KOPT-K1 (cell line): ENCODE measurements around the gene HLCS.

ENCODE experiments used
- H3K27ac ChIP-seq: fragments of 200-600 bp; sonication (generic); 2 replicates; pipeline ENCODE4 v1.5.1; 2016; ENCODE audit warnings: antibody characterized with exemption, mild to moderate bottlenecking, low read depth, low read length; ENCODE audit not compliant: poor library complexity, severe bottlenecking
- H3K36me3 ChIP-seq: fragments of 200-600 bp; sonication (generic); 2 replicates; pipeline ENCODE4 v1.5.1; 2017; ENCODE audit warnings: antibody characterized with exemption, mild to moderate bottlenecking, low read length, moderate library complexity; ENCODE audit not compliant: insufficient read depth
- H3K9me3 ChIP-seq: fragments of 200-600 bp; sonication (generic); 2 replicates; pipeline ENCODE4 v1.5.1; 2017; ENCODE audit warnings: antibody characterized with exemption, low read length, mild to moderate bottlenecking; ENCODE audit not compliant: insufficient read depth, poor library complexity, severe bottlenecking

Gene HLCS

DNA sequence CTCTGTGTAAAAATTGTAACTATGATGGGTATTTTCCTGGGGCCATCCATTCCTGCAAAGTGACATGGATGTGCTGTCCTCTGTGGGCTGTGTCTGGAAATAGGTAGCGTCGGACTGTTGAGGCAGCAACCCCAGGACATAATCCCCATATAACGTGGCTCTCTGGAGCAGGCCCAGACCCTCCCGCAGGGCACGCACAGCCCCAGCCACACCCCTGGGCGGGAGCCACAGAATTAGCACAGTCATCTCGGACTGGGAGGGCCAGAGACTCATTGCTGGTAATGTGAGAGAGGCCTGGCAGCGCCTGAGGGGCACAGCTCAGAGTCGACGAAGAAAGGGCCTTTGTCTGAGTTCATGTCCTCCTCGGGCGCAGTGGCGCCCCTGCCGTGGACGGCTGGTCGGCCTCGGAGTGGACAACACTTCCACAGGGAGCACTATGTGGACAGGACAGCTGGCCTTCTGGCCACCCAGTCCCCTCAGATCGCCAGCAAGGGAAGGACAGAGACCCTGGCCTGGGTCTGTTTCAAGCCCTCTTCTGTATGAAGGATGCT, 247.4 kb downstream of the HLCS start:
- Histone ChIP-seq H3K9me3 (no peaks in the 10 kb centered on the region), H3K27ac (no peak overlapping the region), H3K36me3 (no peaks in the 10 kb centered on the region)

DNA sequence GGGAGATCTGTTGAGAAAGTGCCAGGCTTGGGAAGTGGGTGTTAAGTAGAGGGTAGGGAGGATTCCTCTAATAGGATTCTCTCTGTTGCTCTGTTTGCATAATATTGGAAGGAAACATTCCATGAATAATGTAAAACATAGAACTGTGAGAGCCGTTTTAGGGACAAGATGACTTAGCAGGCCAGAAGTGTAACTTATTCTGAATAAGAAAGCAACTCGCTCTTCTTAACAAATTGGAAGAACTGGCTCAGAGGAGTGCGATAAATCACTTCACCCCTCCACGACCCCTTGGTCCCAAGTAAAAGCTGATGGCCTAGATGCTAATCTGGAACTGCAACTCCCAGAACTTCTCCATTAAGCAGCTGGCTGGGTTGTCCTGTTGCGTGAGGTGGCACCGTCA, 248.5 kb downstream of the HLCS start:
- Histone ChIP-seq H3K36me3 (no peaks in the 10 kb centered on the region), H3K27ac (no peak overlapping the region), H3K9me3 (no peaks in the 10 kb centered on the region)

DNA sequence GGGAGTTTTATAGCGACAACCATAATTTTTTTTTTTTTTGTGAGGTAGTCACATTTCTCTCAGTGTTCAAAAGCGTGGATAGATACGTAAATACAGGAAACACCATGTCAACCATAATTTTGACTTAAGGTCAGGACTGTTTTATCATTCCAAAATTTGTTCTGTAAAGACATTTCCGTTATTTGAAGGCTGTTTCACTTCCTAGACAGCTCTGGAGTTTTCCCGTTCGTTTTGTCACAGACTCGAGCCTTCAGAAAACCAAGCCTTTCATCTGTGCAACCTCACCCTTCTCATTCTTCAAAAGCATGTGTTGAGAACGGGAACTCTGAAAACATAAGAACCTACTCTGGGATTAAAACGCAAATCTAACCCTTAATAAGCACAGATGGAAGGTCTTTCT, 249.6 kb downstream of the HLCS start:
- no peaks in the 10 kb centered on the region for H3K36me3 ChIP-seq
- no peaks in the 10 kb centered on the region for H3K9me3 ChIP-seq
- no peak overlapping the region for H3K27ac ChIP-seq

DNA sequence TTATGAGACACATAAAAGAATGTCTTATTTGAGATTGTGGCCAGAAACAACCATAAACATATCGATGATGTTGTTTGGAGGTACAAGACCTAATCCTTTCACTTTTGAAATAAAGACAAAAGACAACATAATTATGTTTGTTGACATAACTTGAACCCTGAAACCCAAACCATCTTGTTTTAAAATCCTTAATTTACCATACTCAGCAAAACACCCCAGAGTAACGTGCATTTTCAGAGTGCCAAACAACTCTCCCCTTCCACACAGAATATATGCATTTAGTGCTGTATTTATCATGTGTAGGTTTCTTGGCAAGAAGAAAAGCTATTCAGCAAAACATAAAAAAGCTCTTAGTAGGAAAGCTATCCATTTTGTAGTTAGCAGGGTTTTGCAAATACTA, 250.1 kb downstream of the HLCS start:
- Histone ChIP-seq H3K27ac (no peak overlapping the region), H3K36me3 (no peaks in the 10 kb centered on the region)

DNA sequence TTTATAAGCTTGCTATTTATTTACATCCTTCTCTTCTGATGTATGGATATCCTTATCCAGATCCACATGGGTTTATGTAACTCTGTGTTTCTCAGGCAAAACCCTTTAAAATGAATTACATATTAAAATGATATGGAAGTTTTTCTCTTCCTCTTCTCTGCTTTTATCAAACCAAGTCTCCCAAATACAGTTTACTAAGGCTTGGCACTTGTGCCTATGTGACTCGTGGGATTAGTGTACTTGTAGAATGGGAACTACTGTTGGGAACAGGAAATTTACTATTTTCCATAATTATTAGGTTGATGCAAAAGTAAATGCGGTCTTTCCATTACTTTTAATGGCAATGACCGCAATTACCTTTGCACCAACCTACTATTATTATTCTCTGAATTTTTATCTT, 252.7 kb downstream of the HLCS start:
- no peaks in the 10 kb centered on the region for H3K36me3 ChIP-seq
- peaks cover 13% of the 10 kb centered on the region for H3K9me3 ChIP-seq
- H3K27ac ChIP-seq: no peak overlapping the region

More for the DNA sequence above, 250.1 kb downstream of the HLCS start:
- no peaks in the 10 kb centered on the region for H3K9me3 ChIP-seq

DNA sequence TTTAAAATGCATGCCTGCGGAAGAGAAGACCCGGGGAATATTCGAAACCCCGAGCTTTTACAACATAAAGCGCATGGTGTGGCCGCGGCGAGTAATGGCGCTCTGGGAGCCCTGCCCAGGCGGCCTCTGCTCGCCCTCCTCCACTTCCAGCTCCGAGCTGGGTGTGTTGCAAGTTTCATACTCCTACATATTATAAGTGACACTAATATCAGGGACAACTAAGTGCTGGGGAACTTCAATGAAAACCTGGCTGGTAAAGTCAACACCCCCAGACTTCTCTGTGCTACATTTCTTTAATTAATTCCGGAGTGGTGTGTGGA, 255.8 kb downstream of the HLCS start:
- peaks cover 37% of the 10 kb centered on the region for H3K9me3 ChIP-seq
- H3K36me3 ChIP-seq: no peaks in the 10 kb centered on the region
- no peak overlapping the region for H3K27ac ChIP-seq

DNA sequence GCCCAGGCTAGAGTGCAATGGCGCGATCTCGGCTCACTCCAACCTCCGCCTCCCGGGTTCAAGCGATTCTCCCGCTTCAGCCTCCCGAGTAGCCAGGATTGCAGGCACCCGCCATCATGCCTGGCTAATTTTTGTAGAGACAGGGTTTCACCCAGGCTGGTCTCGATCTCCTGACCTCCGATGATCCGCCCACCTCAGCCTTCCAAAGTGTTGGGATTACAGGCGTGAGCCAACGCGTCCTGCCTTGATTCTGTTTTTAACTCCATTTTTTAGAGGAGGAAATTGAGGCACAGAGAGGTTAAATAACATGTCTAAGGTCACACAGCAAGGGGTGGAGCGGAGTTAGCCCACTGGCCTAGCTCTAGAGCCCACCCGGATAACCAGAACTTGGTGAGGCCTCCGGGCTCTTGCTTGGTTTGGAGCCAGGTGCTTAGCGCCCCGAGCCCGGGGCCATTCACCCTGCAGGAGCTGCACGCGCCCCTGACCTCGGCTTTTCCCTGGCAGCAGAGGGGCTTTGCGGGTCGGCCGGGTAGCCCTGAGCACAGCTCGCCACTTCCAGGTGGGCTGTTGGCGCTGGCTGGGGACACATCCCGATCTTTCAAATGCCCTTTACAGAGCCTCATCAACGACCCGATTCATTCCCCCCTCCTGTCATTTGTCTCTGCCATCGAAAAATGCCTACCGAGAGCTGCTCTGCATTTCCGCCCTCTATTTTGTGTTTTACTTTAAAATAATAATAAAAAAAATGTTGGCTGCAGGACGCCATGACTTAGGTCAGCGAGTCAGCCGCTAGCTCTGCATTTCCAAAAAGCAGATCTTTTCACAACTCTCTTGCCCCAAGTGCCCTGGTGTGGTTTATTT, 256.4 kb downstream of the HLCS start:
- Histone ChIP-seq H3K27ac (no peak overlapping the region), H3K9me3 (peaks cover 43% of the 10 kb centered on the region)

DNA sequence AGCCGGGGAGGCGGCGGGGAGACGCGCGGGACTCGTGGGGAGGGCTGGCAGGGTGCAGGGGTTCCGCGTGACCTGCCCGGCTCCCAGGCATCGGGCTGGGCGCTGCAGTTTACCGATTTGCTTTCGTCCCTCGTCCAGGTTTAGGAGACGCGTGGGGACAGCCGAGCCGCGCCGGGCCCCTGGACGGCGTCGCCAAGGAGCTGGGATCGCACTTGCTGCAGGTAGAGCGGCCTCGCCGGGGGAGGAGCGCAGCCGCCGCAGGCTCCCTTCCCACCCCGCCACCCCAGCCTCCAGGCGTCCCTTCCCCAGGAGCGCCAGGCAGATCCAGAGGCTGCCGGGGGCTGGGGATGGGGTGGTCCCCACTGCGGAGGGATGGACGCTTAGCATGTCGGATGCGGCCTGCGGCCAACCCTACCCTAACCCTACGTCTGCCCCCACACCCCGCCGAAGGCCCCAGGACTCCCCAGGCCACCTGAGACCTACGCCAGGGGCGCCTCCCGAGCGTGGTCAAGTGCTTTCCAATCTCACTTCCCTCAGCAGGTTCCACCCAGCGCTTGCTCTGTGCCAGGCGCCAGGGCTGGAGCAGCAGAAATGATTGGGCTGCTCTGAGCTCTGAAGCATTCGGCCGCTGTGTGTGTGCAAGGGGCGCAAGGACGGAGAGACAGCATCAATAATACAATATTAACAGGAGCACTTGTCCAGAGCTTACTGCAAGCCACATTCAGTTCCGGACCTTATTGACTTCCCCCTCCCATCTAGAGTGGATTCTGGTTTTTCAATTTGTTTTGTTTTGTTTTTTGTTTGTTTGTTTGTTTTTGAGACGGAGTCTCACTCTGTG, 257.2 kb downstream of the HLCS start:
- no peak overlapping the region for H3K27ac ChIP-seq
- no peaks in the 10 kb centered on the region for H3K36me3 ChIP-seq
- H3K9me3 ChIP-seq: peaks cover 52% of the 10 kb centered on the region

More for the DNA sequence above, 256.4 kb downstream of the HLCS start:
- H3K36me3 ChIP-seq: no peaks in the 10 kb centered on the region

DNA sequence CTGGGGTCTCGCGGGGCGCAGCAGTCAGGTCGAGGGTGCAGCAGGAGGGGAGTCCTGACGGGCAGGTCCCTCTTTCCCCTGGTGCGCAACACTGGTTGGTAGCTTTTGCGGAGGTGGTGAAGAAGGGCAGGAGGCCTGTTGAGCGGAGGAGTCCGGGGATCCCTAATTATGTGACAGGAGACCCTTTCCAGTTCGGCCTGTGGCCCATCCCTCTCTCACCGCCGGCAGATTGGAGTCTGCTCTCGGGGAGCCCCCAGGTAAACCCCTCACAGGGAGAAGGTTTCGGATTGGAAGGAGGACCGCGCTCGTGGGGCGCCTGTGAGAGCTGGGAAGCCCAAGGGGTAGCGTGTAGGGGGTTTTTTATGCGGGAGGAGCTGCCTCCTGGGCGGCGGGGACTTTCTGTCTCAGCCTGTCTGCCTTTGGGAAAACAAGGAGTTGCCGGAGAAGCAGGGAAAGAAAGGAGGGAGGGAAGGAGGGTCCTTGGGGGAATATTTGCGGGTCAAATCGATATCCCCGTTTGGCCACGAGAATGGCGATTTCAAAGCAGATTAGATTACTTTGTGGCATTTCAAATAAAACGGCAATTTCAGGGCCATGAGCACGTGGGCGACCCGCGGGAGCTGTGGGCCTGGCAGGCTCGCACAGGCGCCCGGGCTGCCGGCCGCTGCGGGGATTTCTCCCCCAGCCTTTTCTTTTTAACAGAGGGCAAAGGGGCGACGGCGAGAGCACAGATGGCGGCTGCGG, 258.0 kb downstream of the HLCS start:
- H3K9me3 ChIP-seq: peaks cover 59% of the 10 kb centered on the region
- no peak overlapping the region for H3K27ac ChIP-seq

DNA sequence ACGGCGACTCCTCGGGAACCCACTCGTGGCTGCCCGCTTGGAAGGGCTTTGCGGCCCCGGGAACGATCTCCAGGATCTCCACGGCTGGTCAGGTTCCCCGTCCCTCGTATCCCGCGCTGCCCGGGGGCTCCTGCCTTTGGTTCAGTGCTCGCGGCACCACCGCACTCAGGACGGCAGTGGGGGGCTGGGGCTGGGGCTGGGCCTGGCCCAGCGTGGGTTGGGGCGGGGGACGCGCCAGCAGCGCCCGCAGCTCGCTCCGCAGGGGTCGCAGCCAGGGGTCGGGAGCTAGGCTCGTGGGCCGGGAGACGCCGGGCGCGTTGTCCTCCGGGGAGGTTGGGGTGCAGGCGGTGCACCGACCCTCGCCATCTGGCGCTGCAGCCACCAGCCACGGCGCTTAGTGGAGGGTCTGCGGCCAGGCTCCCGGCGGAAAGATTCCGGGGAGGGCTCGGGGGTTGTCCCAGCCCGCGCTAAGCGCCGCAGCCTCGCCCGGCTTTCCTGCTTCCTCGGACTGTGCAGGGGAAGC, 258.6 kb downstream of the HLCS start:
- Histone ChIP-seq H3K36me3 (no peaks in the 10 kb centered on the region), H3K9me3 (peaks cover 65% of the 10 kb centered on the region), H3K27ac (no peak overlapping the region)

More for the DNA sequence above, 258.0 kb downstream of the HLCS start:
- no peaks in the 10 kb centered on the region for H3K36me3 ChIP-seq

DNA sequence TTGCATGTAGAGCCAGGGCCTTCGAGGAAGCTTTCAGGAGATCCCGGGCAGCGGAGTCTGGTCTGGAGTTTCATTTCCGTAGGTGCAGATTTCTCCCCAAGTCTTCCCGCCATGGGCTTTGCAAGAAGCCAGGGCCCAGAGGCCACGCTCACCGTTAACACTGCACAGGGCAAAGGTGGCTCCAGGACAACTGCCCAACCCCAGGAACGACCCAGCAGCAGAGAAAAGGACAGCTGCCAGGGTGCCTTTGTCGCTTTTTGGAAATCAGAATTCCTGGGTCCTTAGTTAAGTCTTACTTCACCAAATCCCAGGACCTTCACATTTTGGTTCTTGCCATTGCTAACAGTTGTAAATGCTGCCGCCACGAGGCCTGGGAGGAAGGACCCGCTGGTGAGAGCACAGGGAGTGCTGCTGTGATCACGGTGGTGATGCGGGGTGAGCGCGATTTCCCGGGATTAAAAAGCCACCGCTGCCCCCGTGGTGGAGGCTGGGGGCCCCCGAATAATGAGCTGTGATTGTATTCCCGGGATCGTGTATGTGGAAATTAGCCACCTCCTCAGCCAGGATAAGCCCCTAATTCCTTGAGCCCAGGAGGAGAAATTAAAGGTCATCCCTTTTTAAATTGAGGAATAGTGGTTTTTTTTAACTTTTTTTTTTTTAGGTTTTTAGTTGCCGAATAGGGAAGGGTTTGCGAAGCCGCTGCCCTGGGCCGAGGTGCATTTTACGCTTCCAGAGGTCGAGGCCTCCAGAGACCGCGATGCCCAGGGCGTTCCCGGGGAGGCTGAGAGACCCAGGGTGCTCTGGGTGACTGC, 259.3 kb downstream of the HLCS start:
- Histone ChIP-seq H3K27ac (no peak overlapping the region), H3K9me3 (peaks cover 72% of the 10 kb centered on the region)

DNA sequence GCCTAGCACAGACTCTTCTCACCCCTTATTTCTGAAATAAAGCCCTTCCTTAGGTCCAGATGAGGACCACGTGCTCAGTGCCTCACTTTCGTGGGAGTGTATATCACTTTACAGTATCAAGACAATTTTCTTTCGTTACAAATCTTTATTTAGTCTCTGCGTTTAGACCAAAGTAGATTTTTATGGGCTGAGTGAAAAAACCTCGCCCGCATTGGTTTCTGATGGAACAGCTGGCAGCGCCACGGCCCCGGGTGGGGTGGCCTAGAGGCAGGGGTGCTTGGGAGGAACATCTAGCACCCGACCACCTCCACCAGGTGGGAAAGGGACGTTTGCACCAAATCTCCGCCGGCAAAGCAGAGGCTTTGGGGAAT, 260.0 kb downstream of the HLCS start:
- Histone ChIP-seq H3K36me3 (no peaks in the 10 kb centered on the region), H3K9me3 (peaks cover 79% of the 10 kb centered on the region), H3K27ac (no peak overlapping the region)

More for the DNA sequence above, 259.3 kb downstream of the HLCS start:
- H3K36me3 ChIP-seq: no peaks in the 10 kb centered on the region

DNA sequence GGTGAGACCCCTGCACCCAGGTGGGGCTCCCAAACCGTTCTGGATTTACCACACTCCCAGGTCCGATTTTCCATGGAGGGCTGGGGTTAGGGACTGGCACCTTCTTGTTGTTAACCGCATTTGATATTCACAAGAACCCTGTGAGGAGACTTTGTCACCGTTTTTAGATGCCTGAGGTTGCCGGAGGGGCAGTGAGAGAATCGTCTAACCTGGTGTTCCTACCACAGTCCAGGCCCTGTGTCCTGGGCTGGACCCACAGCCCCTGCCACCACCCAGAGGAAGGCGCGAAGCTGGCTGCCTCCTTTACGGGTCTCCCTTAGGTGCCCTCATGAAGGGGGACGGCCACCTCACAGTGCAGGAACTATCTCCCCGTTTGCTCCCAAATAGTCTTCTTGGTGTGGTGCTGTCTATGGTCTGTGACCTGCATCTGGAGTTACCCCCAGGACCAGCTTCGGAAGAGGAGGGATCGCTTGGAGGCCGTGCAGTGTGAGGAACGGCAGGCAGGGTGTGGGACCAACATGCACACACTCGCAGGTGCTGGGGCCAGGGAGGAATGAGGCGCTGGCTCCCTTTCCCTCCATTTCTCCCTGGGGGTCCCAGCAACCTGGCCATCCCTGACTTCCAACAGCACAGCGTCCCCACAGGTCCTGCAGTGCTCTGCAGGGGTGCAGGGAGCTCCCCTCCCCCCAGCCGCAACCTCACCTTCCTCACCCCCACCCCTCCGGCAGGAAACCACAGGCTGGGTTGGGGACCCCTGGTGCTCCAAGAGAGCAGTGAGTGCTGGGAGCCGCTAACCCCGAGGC, 260.6 kb downstream of the HLCS start:
- H3K27ac ChIP-seq: no peak overlapping the region
- H3K9me3 ChIP-seq: peaks cover 84% of the 10 kb centered on the region
- H3K36me3 ChIP-seq: no peaks in the 10 kb centered on the region
